Fibroblast of mammary gland (primary cell): Measurements from ENCODE around the gene SEMA4A.
A peak's percentile ranks its signal among the peaks of the same experiment; 100 is the strongest.
"Not testable (repeated sequence)": the region's sequence is repeated elsewhere in the genome, so short reads cannot be mapped to it uniquely, and the experiment has no call there.

Source experiments
- DNase-seq: peaks from one replicate; pipeline ENCODE4 v3.0.0-alpha.2; 2010; ENCODE audit warnings: low read depth
- H3K4me3 ChIP-seq: 2 replicates; pipeline ENCODE4 v1.5.1; 2011; ENCODE audit warnings: low read depth, mild to moderate bottlenecking, low read length, moderate library complexity; ENCODE audit not compliant: control insufficient read depth
- TF ChIP-seq, protein P1 (sequence below): conservative IDR thresholded peaks from 2 replicates; pipeline ENCODE4 v1.5.1; 2011; ENCODE audit warnings: low read depth, low read length, inconsistent platforms; ENCODE audit not compliant: control insufficient read depth, insufficient read depth

The SEMA4A gene

DNA sequence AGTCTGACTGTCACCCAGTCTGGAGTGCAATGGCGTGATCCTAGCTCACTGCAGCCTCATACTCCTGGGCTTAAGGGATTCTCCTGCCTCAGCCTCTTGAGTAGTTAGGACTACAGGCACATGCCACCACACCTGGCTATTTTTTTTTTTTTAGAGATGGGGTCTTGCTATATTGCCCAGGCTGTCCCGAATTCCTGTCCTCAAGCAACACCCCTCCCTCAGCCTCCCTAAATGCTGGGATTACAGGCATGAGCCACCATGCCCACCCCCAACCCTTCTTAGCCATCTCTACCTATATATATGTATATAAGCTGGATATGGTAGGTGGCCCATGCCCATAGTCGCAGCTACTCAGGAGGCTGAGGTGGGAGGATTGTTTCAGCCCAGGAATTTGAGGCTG is 27.1 kb downstream of the SEMA4A start:
- no peak overlapping the region for H3K4me3 ChIP-seq
- DNase-seq, result no peak
- TF ChIP-seq, protein P1, sequence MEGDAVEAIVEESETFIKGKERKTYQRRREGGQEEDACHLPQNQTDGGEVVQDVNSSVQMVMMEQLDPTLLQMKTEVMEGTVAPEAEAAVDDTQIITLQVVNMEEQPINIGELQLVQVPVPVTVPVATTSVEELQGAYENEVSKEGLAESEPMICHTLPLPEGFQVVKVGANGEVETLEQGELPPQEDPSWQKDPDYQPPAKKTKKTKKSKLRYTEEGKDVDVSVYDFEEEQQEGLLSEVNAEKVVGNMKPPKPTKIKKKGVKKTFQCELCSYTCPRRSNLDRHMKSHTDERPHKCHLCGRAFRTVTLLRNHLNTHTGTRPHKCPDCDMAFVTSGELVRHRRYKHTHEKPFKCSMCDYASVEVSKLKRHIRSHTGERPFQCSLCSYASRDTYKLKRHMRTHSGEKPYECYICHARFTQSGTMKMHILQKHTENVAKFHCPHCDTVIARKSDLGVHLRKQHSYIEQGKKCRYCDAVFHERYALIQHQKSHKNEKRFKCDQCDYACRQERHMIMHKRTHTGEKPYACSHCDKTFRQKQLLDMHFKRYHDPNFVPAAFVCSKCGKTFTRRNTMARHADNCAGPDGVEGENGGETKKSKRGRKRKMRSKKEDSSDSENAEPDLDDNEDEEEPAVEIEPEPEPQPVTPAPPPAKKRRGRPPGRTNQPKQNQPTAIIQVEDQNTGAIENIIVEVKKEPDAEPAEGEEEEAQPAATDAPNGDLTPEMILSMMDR, result no peak

DNA sequence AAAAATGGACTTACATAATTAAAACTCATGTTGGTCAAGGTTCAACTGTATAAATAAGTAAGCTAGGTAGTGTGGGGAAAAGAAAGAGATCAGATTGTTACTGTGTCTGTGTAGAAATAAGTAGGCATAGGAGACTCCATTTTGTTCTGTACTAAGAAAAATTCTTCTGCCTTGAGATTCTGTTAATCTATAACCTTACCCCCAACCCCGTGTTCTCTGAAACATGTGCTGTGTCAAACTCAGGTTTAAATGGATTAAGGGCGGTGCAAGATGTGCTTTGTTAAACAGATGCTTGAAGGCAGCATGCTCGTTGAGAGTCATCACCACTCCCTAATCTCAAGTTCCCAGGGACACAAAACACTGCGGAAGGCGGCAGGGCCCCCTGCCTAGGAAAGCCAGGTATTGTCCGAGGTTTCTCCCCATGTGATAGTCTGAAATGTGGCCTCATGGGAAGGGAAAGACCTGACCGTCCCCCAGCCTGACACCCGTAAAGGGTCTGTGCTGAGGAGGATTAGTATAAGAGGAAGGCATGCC is 28.1 kb downstream of the SEMA4A start:
- not testable (repeated sequence) for DNase-seq, H3K4me3 ChIP-seq

DNA sequence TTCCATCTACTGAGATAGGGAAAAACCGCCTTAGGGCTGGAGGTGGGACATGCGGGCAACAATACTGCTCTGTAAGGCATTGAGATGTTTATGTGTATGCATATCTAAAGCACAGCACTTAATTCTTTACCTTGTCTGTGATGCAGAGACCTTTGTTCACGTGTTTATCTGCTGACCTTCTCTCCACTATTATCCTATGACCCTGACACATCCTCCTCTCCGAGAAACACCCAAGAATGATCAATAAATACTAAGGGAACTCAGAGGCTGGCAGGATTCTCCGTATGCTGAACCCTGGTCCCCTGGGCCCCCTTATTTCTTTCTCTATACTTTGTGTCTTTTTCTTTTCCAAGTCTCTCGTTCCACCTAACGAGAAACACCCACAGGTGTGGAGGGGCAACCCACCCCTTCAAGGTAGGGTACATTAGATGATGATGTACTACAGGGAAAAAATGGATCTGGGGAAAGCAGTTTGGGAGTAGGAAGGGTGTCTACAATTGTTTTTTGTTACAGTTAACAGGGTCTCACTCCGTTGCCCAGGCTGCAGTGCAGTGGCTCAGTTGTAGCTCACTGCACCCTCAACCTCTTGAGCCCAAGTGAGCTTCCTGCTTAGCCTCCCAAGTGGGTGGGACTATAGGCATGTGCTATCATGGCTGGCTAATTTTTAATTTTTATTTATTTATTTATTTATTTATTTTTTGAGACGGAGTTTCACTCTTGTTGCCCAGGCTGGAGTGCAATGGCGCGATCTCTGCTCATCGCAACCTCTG is 28.8 kb downstream of the SEMA4A start:
- DNase-seq, H3K4me3 ChIP-seq: not testable (repeated sequence)

DNA sequence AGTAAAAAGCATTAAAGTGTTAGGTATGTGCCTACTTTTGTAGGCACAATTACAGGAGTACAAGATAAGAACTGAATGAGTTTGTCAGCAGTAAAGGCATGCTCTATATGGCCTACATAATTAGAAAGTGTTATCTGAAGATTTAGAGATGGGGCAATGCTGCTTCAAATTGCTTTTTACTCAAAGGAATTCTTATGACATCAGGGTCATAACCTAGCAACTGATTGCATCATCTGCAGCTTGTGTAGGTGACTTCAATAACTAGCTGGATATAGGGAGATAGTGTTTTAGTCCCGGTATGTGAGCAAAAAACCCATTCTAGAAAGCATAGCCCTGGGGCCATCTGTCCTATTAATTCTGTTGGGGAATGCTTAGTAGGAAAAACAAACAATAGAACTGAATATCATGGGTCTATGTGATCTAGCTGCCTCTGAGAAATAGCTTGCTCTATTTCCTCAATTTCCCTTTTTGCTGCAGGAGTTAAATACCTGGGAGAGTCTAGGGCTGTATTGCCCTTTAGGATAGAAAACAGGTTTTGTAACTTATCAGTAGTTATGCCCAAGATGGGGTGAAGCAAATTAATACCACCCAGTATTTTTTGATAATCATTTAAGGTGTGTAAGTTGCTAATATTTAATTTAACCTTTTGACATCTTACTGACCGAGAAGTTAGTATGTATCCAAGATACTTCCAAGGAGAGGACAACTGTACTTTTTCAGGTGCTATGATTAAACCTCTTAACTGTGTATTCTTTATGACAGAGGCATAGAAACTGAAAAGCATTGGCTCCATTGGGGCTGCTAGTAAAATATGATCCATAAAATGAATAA is 33.2 kb downstream of the SEMA4A start:
- DNase-seq, H3K4me3 ChIP-seq: not testable (repeated sequence)

DNA sequence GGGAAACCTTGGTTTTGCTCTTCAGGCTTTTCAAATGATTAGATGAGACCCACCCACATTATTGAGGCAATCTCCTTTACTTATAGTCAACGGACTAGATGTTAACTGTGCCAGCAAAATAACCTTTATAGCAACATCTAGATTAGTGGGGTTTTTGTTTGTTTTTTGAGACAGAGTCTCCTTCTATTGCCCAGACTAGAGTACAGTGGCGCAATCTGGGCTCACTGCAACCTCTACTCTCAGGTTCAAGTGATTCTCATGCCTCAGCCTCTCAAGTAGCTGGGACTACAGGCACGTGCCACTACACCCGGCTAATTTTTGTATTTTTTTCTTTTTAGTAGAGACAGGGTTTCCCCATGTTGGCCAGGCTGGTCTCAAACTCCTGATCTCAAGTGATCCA is 36.9 kb downstream of the SEMA4A start:
- DNase-seq, H3K4me3 ChIP-seq: not testable (repeated sequence)

DNA sequence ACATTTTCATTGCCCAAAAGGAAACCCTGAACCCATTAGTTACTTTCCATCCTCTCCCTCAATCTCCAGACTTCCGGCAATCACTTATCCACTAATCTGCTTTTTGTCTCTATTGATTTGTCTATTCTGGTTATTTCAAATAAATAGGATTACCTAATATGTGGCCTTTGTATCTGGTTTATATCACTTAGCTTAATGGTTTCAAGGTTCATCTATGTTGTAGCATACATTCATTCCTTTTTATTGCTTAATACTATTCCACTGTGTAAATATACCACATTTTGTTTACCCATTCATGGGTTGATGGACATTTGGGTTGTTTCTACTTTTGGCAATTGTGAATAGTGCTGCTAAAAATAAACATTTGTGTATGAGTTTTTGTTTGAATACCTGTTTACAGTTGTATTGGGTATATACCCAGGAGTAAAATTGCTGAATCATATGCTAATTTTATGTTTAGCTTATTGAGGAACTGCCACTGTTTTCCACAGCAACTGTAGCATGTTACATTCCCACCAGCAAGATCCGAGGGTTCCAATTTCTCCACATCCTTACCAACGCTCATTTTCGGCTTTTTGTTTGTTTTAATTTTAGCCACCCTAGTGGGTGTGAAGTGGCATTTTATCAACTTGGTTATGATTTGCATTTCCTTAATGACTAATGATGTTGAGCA is 38.0 kb downstream of the SEMA4A start:
- TF ChIP-seq, protein P1, result no peak
- H3K4me3 ChIP-seq, result no peak overlapping the region
- no peak for DNase-seq

DNA sequence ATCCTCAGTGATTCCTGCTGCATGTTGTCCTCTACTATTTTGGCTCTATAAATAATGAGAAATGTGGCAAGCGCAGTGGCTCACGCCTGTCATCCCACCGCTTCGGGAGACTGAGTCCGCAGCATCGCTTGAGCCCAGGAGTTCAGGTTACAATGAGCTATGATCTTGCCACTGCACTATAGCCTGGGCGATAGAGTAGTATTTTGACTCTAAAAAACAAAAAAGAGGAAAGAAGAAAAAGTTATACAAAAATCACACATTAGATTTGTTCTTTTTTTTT is 39.8 kb downstream of the SEMA4A start:
- TF ChIP-seq, protein P1, result no peak

DNA sequence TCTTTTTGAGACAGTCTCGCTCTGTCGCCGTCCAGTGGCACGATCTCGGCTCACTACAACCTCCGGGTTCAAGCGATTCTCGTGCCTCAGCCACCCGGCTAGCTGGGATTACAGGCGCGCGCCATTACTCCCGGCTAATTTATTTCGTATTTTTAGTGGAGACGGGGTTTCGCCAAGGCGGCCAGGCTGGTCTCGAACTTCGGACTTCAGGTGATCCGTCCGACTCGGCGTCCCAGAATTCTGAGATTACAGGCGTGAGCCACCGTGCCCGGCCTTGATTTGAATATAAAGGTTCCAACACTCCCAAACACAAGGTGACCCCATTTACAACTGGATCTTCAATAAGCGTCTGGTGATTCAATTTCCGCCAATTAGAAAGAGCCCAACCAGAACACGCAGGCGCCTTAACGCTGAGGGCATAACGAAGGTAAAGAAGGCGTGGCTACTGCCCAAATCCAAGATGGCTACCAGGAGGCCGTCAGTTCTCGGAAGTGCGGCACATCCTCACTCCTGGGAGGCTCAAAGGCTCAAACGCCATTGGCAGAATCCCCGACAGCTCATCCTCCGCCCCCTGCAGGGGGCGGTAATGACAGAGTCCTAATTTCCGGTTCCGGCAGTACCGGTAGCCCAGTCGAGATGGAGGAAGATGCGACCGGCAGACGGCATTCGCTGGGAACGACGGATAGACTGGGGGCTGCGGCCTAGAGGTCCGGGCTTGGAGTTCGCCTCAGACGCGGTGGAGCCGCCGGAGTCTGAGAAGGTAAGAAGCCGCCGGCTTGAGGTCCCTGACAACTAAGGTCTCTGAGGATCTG is 40.3 kb downstream of the SEMA4A start, which contains the start of gene SLC25A44:
Gene SLC25A44 (plus strand): TSS at position 617 of the 812 bp plus-strand sequence. CDS start 5,744 bp downstream, outside the sequence.
- peak within 1 kb of the TSS; percentile 96 for H3K4me3 ChIP-seq
- TF ChIP-seq, protein P1, result peak; percentile 34
- DNase-seq, result peak; percentile 100

More for the DNA sequence above, 39.8 kb downstream of the SEMA4A start:
- peak; percentile 2 for DNase-seq
- peak overlapping the region; percentile 96 for H3K4me3 ChIP-seq
